ENCODE measurements around the gene MOGAT2.

GRCh38 chr11:75767793-75768111 is 50.1 kb downstream of the MOGAT2 start:
- TF ChIP-seq, protein P1, sequence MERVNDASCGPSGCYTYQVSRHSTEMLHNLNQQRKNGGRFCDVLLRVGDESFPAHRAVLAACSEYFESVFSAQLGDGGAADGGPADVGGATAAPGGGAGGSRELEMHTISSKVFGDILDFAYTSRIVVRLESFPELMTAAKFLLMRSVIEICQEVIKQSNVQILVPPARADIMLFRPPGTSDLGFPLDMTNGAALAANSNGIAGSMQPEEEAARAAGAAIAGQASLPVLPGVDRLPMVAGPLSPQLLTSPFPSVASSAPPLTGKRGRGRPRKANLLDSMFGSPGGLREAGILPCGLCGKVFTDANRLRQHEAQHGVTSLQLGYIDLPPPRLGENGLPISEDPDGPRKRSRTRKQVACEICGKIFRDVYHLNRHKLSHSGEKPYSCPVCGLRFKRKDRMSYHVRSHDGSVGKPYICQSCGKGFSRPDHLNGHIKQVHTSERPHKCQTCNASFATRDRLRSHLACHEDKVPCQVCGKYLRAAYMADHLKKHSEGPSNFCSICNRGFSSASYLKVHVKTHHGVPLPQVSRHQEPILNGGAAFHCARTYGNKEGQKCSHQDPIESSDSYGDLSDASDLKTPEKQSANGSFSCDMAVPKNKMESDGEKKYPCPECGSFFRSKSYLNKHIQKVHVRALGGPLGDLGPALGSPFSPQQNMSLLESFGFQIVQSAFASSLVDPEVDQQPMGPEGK (CRISPR knock-in tag; IDR thresholded peaks at IDR 0.05; ENCODE audit: borderline replicate concordance), result no peak
- TF ChIP-seq ZFP3 (CRISPR knock-in tag; IDR thresholded peaks at IDR 0.05), result no peak
- TF ChIP-seq ZC3H10 (CRISPR knock-in tag; IDR thresholded peaks at IDR 0.05), result no peak
- no peak for TF ChIP-seq ZFP30 (CRISPR knock-in tag; IDR thresholded peaks at IDR 0.05)

Data from SK-N-SH treated with all-trans-retinoic acid at 6 μM for 48 hours (cell line).